Suprapubic skin (tissue), 4 donors: ENCODE results near the gene LGI4. TPM values are rescaled to one million over a fixed set of nuclear protein-coding genes. Genes with fewer than 3 reads are reported as not detected.
A peak's percentile ranks its signal among the peaks of the same experiment; 100 is the strongest.
"Not testable (repeated sequence)": the region's sequence is repeated elsewhere in the genome, so short reads cannot be mapped to it uniquely, and the experiment has no call there.

Source experiments
- DNase-seq, 2 donors: peaks; one replicate each; pipeline ENCODE4 v3.0.0-alpha.2; 2019; ENCODE audit warnings: low spot score in 2 of 2
- H3K27ac ChIP-seq: fragments of 200-600 bp; sonication (generic); one replicate; pipeline ENCODE4 v1.5.1; 2019
- H3K27me3 ChIP-seq: fragments of 200-600 bp; sonication (generic); one replicate; pipeline ENCODE4 v1.5.1; 2019
- H3K36me3 ChIP-seq: fragments of 200-600 bp; sonication (generic); one replicate; pipeline ENCODE4 v1.5.1; 2019
- H3K4me1 ChIP-seq: fragments of 200-600 bp; sonication (generic); one replicate; pipeline ENCODE4 v1.5.1; 2019
- H3K4me3 ChIP-seq: fragments of 200-600 bp; sonication (generic); one replicate; pipeline ENCODE4 v1.5.1; 2019; ENCODE audit warnings: mild to moderate bottlenecking
- H3K9me3 ChIP-seq: fragments of 200-600 bp; sonication (generic); one replicate; pipeline ENCODE4 v1.5.1; 2019
- EP300 ChIP-seq: sonication (generic); formaldehyde crosslinking; IDR thresholded peaks from one replicate; pipeline ENCODE4 v1.6.1; 2017; ENCODE audit warnings: antibody characterized with exemption
- POLR2A ChIP-seq, 2 donors: fragments of 450-650 bp; IDR thresholded peaks; one replicate each; pipeline ENCODE4 v1.6.1; 2017; ENCODE audit warnings: antibody characterized with exemption in 2 of 2, mild to moderate bottlenecking in 2 of 2, moderate library complexity in 2 of 2
- POLR2AphosphoS5 ChIP-seq, 3 donors: sonication (generic); formaldehyde crosslinking; IDR thresholded peaks; one replicate each; pipeline ENCODE4 v1.6.1; 2017; ENCODE audit warnings: antibody characterized with exemption in 3 of 3
- WGBS: methylation state at CpG from one replicate; pipeline ENCODE4 v1.1.5; 2018; 5-methylcytosine and 5-hydroxymethylcytosine counted together
- total RNA-seq, 4 donors: library from RNA; depleted of rRNA; stranded (reverse); fragments of >200 nt; gene quantifications; one replicate each; pipeline ENCODE4 v1.1.0, GENCODE V29; 2016
- TF ChIP-seq, protein P1 (sequence below), 2 donors: fragments of 200-600 bp in 1 of 2; fragments of 450-650 bp in 1 of 2; sonication (generic) in 1 of 2; IDR thresholded peaks; one replicate each; pipeline ENCODE4 v1.5.1; 2016 to 2019; ENCODE audit warnings: antibody characterized with exemption in 2 of 2, mild to moderate bottlenecking in 1 of 2, moderate library complexity in 1 of 2

The LGI4 gene
- total RNA-seq, 4 donors from 2014 or later, result 4.3 to 11.8 (median 7.8) TPM

DNA sequence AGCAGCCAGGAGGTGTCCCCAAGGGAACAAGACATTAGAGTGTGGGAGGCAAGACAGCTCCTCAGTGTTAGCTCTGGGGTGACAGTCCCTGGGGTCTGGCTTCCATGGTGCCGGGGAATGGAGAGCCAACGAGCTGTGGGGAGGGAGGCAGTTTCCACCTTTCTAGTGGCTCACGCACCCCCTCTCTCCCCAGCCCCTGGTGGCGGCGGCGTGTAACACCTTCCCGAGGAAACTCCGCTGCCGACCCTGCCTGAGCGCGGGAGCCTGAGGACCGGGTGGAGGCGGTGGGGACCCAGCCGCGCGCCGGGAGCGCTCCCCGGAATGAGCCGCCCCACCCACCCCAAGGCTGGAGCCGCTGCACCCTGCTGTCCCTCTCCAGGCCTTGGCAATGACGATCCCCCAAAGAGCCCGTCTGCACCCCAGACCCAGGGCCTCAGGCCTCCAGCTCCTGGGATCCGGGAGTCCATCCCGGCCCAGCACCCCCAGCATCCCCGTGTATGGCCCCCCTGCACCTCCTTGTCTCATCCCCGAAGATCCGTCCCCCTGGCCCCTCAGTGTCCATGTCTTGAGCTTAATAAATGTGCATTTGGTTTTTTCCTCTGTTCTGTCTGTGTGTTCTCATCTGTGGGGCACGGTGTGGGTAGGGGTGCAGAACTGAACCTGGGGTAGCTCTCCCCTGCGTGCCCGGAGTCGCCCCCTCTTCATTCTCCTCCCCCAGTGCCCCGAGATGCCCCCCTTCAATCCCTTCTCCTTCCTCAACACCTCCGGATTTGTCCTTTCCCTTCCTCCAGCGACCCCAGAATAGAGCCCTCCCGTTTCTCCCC lies 19.1 kb upstream of the LGI4 start:
- H3K4me1 ChIP-seq, result peaks cover 28% of the 10 kb centered on the region
- 4% methylated on average over 16 of the region's 36 CpGs for WGBS
- H3K9me3 ChIP-seq, result no peaks in the 10 kb centered on the region
- H3K27me3 ChIP-seq, result peaks cover 7% of the 10 kb centered on the region
- DNase-seq, result peak; percentile 82 to 83
- peak overlapping the region; percentile 83 for H3K4me3 ChIP-seq
- TF ChIP-seq, protein P1, sequence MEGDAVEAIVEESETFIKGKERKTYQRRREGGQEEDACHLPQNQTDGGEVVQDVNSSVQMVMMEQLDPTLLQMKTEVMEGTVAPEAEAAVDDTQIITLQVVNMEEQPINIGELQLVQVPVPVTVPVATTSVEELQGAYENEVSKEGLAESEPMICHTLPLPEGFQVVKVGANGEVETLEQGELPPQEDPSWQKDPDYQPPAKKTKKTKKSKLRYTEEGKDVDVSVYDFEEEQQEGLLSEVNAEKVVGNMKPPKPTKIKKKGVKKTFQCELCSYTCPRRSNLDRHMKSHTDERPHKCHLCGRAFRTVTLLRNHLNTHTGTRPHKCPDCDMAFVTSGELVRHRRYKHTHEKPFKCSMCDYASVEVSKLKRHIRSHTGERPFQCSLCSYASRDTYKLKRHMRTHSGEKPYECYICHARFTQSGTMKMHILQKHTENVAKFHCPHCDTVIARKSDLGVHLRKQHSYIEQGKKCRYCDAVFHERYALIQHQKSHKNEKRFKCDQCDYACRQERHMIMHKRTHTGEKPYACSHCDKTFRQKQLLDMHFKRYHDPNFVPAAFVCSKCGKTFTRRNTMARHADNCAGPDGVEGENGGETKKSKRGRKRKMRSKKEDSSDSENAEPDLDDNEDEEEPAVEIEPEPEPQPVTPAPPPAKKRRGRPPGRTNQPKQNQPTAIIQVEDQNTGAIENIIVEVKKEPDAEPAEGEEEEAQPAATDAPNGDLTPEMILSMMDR (IDR thresholded peaks at IDR 0.05), result peak in 1 of 2 donors; percentile 74
- TF ChIP-seq POLR2A (IDR thresholded peaks at IDR 0.05), result no peak
- H3K27ac ChIP-seq, result peak overlapping the region; percentile 85
- peaks cover 18% of the 10 kb centered on the region for H3K36me3 ChIP-seq

DNA sequence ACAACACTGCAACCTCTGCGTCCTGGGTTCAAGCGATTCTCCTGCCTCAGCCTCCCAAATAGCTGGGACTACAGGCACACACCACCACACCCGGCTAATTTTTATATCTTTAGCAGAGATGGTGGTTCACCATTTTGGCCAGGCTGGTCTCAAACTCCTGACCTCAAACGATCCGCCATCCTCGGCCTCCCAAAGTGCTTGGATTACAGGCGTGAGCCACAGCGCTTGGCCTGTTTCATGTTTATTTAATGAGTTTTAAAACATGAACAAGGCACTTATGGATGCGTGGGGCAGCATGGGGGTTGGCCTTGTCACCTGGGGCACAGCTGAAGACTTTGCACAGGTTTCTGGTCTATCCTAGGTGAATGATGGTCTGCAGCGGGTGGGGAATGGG lies 18.3 kb upstream of the LGI4 start:
- DNase-seq, H3K27me3 ChIP-seq, H3K9me3 ChIP-seq, H3K27ac ChIP-seq, H3K4me3 ChIP-seq: not testable (repeated sequence)
- H3K4me1 ChIP-seq, result peaks cover 28% of the 10 kb centered on the region
- H3K36me3 ChIP-seq, result peaks cover 10% of the 10 kb centered on the region
- WGBS, result 73% methylated on average over 10 of the region's 10 CpGs

DNA sequence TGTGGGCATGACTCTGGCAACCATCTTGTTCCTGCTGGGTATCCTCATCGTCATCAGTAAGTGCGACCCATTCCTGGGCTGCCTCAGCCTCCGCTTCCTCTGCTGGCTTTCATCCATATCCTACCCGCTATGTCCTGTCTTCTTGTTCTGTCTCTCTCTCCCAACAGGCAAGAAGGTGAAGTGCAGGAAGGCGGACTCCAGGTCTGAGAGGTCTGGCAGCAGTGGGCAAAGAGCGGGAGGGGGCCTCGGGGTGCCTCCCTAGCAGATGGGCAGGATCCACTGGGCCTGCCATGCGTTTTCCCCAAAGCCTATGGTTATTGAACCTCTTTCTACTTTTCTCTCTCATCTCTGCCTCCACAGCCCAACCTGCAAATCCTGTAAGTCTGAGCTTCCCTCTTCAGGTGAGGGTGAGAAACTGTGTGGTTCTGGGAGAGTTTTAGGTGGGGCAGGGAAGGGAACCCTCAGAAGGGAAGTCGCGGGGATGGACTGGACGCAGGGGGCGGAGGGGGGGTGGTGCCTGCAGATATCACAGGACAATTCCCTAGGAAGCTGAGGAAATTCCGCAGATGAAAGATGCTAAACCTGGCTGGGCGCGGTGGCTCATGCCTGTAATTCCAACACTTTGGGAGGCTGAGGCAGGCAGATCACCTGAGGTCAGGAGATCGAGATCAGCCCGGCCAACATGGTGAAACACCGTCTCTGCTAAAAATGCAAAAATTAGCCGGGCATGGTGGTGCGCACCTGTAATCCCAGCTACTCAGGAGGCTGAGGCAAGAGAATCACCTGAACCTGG lies 16.6 kb upstream of the LGI4 start:
- H3K4me1 ChIP-seq, result peaks cover 28% of the 10 kb centered on the region

DNA sequence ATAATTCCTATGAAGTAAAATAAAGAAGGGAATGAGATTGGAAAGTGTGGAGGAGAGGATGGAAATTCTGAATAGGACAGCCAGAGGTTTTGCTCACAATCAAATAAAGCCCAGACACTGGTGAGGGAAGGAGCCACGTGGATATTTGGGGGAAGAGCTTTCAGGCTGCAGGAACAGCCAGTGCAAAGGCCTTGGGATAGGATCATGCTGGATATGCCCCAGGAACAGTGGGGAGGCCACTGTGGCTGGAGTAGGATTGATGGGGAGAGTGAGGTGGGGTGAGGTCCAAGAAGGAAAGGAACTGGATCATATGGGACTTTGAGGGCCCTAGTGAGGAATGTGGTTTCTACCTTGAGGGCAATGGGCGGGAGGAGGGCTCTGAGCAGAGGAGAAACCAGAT lies 15.6 kb upstream of the LGI4 start:
- 70% methylated on average over 2 of the region's 2 CpGs for WGBS
- Histone ChIP-seq H3K9me3 (no peaks in the 10 kb centered on the region), H3K27ac (no peak overlapping the region), H3K27me3 (peaks cover 7% of the 10 kb centered on the region), H3K36me3 (no peaks in the 10 kb centered on the region), H3K4me3 (no peak overlapping the region), H3K4me1 (peaks cover 23% of the 10 kb centered on the region)
- no peak for DNase-seq
- TF ChIP-seq POLR2AphosphoS5 (IDR thresholded peaks at IDR 0.05) (no peak), POLR2A (IDR thresholded peaks at IDR 0.05) (no peak), EP300 (no peak)
- TF ChIP-seq, protein P1 (IDR thresholded peaks at IDR 0.05), result no peak

More for the DNA sequence above, 16.6 kb upstream of the LGI4 start:
- H3K9me3 ChIP-seq, result no peaks in the 10 kb centered on the region
- H3K36me3 ChIP-seq, result no peaks in the 10 kb centered on the region
- WGBS, result 94% methylated on average over 20 of the region's 20 CpGs
- H3K27ac ChIP-seq, result no peak overlapping the region
- no peak for DNase-seq
- peaks cover 7% of the 10 kb centered on the region for H3K27me3 ChIP-seq
- H3K4me3 ChIP-seq, result no peak overlapping the region
- TF ChIP-seq EP300 (no peak), POLR2AphosphoS5 (IDR thresholded peaks at IDR 0.05) (no peak), POLR2A (IDR thresholded peaks at IDR 0.05) (no peak)
- TF ChIP-seq, protein P1 (IDR thresholded peaks at IDR 0.05), result no peak

DNA sequence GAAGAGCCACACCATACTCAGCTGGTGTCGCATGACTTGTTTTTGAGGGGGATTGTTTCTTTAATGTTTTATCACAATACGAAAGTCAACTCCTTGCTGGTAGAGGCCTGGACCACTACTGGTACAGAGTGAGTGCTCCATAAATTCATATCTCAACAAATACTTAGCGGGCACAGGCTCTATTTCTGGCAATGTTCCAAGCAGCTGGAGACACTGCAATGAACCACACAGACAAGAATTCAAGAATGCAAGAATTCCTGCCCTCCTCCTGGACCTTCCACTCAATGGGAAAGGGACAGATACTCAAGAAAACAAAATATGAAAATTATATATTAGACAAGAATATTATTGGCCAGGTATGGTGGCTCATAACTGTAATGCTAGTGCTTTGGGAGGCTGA lies 14.6 kb upstream of the LGI4 start:
- Histone ChIP-seq H3K4me3 (no peak overlapping the region), H3K4me1 (peaks cover 16% of the 10 kb centered on the region), H3K27ac (no peak overlapping the region), H3K9me3 (no peaks in the 10 kb centered on the region), H3K36me3 (no peaks in the 10 kb centered on the region), H3K27me3 (peaks cover 12% of the 10 kb centered on the region)
- WGBS, result 93% methylated on average over 3 of the region's 3 CpGs
- DNase-seq, result no peak
- TF ChIP-seq POLR2AphosphoS5 (IDR thresholded peaks at IDR 0.05) (no peak), POLR2A (IDR thresholded peaks at IDR 0.05) (no peak), EP300 (no peak)
- TF ChIP-seq, protein P1 (IDR thresholded peaks at IDR 0.05), result no peak
